GM19240 (cell line): ENCODE results near the gene SLX4.
"Not testable (repeated sequence)": the region's sequence is repeated elsewhere in the genome, so short reads cannot be mapped to it uniquely, and the experiment has no call there.

Source experiments
- DNase-seq: peaks from one replicate; pipeline ENCODE4 v3.0.0; 2011; ENCODE audit warnings: low spot score; ENCODE audit not compliant: insufficient read length

The SLX4 gene, protein sequence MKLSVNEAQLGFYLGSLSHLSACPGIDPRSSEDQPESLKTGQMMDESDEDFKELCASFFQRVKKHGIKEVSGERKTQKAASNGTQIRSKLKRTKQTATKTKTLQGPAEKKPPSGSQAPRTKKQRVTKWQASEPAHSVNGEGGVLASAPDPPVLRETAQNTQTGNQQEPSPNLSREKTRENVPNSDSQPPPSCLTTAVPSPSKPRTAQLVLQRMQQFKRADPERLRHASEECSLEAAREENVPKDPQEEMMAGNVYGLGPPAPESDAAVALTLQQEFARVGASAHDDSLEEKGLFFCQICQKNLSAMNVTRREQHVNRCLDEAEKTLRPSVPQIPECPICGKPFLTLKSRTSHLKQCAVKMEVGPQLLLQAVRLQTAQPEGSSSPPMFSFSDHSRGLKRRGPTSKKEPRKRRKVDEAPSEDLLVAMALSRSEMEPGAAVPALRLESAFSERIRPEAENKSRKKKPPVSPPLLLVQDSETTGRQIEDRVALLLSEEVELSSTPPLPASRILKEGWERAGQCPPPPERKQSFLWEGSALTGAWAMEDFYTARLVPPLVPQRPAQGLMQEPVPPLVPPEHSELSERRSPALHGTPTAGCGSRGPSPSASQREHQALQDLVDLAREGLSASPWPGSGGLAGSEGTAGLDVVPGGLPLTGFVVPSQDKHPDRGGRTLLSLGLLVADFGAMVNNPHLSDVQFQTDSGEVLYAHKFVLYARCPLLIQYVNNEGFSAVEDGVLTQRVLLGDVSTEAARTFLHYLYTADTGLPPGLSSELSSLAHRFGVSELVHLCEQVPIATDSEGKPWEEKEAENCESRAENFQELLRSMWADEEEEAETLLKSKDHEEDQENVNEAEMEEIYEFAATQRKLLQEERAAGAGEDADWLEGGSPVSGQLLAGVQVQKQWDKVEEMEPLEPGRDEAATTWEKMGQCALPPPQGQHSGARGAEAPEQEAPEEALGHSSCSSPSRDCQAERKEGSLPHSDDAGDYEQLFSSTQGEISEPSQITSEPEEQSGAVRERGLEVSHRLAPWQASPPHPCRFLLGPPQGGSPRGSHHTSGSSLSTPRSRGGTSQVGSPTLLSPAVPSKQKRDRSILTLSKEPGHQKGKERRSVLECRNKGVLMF (N-terminal part only)

DNA sequence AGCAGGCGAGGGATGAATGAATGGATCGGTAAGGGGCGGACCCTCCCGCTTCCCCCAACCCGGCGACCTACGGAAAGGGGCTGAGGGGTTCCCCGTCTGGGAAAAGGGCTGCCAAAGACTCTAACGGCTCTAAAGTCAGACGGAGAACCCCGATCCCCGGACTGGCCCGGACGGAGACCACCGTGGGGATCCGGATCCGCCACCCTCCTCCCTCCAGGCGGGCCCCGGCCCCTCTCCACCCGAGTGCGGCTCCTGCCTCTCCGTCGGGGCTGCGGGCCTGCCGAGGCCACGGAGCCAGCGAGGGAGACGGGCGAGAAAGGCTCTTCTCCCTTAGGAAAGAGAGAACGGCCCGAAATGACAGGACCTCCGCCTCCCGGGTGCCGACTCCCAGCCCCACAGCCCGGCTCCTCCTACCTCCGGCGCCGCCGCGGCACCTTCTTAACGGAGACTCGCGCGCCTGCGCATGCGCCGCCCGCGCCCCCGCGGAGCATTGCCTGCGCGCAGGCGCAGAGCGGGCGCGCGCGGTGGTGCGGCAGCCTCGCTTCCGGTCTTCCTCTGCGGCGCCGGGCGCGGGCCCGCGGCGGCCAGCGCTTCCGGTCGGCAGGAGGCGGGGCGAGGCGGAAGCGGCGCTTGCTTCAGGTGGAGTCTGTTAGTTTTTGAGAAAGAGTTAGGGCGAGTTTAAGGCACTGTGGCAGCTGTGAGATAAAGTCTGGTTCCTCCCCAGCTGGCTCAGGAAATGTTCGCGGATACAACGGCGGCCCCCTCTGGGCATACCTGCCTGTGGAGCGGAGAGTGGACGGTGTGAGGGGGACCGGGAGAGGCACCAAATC, at the start of gene SLX4:
TSS of gene SLX4 (minus strand) at position 461 of the 830 bp plus-strand sequence. CDS start 2,642 bp downstream, outside the sequence.
- DNase-seq, result peak; percentile 95

DNA sequence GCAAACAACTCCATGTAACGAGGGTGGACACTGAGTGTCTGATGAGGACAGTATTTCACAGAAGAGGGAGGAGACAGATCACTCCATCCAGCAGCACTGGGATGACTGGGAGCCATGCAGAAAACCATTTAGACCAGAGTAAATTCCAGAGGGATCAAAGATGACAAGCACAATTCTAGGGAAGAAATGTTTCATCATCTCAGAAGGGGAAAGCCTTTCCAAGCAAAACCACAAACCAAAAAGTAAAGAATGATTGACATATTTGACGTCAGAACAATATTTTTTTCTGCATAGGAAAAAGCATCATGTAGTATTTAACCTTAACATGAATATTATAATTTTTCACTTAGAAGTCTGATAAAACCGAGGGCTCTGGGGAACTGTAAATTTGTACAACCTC, 47.8 kb upstream of the SLX4 start:
- DNase-seq, result no peak

DNA sequence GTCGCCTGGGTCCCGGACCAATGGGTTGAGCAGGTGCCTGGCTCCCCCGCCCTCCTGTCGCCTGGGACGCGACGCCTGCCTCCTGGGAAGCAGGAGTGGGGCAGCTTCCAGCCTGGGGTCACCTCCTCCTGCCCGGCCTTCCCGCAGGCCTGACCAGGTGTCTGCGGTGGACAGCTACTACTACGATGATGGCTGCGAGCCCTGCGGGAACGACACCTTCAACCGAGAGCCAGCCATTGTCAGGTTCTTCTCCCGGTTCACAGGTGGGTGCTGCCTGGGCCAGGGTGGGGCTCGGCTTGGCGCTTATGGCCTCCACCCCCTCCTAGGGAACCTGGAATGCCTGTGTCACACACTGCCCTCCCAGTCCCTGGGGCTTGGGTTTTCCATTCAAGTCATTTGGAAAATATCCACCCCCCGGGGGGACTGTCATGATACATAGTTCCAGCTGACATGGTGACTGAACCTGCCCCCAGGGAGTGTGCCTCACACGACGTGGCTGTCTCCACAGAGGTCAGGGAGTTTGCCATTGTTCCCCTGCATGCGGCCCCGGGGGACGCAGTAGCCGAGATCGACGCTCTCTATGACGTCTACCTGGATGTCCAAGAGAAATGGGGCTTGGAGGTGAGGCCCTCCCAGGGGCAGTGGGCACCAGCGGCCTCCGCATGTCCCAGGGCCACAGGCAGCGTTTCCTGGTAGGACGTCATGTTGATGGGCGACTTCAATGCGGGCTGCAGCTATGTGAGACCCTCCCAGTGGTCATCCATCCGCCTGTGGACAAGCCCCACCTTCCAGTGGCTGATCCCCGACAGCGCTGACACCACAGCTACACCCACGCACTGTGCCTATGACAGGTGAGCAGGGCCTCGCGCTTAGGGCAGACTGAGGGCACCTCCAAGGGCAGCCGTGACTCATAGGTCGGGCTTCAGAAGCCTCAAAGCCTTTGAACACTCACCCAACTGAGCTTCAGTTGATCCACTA, 45.4 kb upstream of the SLX4 start:
- no peak for DNase-seq

- DNase-seq, result not testable (repeated sequence)
Measured at GRCh38 chr16:3656160-3656490, 44.7 kb upstream of the SLX4 start.

DNA sequence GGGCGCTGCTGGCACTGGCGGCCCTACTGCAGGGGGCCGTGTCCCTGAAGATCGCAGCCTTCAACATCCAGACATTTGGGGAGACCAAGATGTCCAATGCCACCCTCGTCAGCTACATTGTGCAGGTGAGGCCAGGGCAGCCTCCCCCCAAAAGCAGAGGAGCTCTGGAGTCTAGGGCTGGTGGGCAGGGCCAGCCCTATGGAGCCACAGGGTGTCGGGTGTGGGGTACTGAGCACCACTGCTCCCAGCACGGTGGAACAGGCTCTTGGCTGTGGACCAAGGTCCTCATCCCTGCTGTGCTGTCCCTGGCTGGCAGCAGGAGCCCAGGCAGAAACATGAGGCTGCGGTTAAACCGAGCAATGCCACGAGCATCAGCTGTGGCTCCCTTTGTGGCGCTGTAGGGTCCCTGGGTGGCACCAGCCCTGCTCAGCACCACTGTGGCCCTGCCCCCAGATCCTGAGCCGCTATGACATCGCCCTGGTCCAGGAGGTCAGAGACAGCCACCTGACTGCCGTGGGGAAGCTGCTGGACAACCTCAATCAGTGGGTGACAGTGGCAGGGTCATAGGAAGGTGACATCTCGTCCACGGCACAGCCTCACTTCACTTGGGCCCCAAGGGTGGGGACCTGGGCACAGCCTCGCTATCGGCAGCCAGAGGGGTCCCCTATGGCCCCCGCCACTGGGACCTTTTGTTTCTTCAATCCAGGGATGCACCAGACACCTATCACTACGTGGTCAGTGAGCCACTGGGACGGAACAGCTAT, 44.2 kb upstream of the SLX4 start:
- DNase-seq, result no peak

DNA sequence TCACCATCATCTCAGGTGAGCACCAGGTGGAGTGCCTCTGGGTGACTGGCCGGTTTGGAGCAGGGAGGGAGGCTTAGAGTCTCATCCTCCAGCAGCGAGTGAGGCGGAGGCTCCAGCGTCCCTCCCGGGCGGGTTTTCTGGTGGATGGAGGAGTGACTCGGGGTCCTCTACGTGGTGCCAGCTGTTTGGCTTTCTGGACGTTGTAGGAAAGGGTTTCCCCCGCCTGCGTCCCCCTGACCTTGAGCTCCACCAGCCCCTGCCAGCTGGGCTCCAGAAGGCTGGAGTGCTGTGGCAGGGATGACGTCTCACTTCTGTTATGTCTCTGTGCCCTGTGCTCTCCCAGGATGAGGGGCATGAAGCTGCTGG, 43.6 kb upstream of the SLX4 start:
- DNase-seq, result no peak

- DNase-seq, result peak; percentile 67
Measured at GRCh38 chr16:3654249-3654991, 43.0 kb upstream of the SLX4 start, which contains the start of gene DNASE1. TSS of gene DNASE1 (plus strand) at chr16:3654691. CDS start at chr16:3655374, 683 bp downstream.

DNA sequence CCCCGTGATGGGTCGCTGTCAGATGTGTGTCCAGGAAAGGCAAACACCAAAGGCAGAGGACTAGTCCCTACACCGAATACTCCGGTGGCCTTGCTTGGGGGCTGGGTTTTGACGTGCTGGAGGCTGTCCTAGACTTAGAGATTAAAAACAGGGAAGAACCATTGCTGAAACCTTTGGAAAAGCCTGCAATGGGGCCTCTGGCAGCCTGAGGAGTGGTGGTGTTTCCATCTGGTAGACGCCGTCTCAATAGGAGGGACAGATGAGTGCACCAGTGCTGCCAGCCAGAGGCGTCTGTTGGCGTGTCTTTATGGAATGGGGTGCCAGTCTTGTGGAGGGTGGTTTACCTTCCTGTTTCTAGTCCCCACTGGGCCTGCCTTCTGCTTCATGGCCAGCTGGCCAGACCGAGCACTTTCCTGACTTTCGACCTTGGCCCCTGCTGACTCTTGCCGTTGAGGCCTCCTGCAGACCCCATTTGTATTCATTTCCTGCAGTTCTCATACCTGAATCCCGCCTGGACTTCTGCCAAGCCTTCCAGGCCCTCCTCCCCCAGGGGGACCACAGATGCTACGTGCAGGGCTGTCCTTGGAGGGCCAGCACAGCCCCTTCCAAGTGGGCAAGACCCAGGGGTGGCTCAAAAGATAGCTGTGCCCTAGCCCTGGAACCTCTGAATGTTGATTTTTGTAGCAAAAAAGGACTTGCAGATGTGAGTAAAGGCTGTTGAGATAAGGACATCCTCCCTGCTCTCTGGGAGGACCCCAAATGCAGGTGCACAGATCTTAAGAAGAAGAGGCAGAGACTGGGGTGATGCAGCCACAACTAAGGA, 41.2 kb upstream of the SLX4 start:
- no peak for DNase-seq

GRCh38 chr16:3651461-3652372, 40.3 kb upstream of the SLX4 start:
- DNase-seq, result no peak

GRCh38 chr16:3650631-3651265, 39.3 kb upstream of the SLX4 start:
- no peak for DNase-seq

DNA sequence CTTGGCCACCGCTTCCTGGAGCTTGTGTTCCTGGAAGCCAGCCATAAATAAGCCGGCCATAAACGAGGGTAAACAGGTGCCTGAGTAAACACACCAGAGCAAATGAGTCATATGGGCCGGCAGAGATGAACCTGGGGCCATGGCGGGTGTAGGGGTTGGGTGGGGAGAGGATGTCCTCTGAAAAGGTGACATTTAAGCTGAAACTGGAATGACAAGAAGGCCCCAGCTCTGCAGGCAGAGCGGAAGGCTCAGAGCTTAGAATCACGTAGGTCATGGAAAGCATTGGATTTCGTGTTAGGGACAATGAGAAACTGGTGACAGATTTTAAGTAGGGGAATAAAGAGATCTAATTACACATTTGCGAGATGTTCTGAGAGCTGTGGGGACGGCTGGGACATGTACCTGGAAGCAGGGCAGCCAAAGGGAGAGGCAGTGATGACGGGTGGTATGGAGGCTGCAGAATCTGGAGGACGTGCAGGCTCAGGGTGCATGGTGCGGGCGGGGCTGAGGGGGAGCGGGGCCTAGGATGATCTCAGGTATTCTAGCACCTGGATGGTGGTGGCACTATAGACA, 35.0 kb upstream of the SLX4 start:
- DNase-seq, result no peak

GRCh38 chr16:3645504-3646347, 34.3 kb upstream of the SLX4 start:
- DNase-seq, result no peak

- no peak for DNase-seq
Measured at GRCh38 chr16:3645108-3645503, 33.7 kb upstream of the SLX4 start.

- no peak for DNase-seq
Measured at GRCh38 chr16:3643095-3643730, 31.8 kb upstream of the SLX4 start.
